Calu3 (cell line): ENCODE measurements around the gene CD300LG. TPM values are rescaled to one million over a fixed set of nuclear protein-coding genes. Genes with fewer than 3 reads are reported as not detected.
A peak's percentile ranks its signal among the peaks of the same experiment; 100 is the strongest.

Source experiments
- BruUV-seq: library from RNA; stranded (reverse); fragments of 400-500 nt; replicated peaks from 2 replicates; lab custom pipeline; 2021; lab: Mats Ljungman, UMichigan
- CTCF ChIA-PET: fragments of 300-600 bp; sonication (Branson Sonifier 250); formaldehyde crosslinking; loops from one replicate; lab custom pipeline; 2022; ENCODE audit warnings: antibody characterized with exemption; lab: Charles Lee
- DNase-seq: peaks from one replicate; pipeline ENCODE4 v3.0.0; 2022
- H3K27ac Mint-ChIP-seq: one replicate; pipeline ENCODE4 v1.8.0; 2022; ENCODE audit warnings: mixed read lengths; ENCODE audit not compliant: unreplicated experiment
- H3K27me3 Mint-ChIP-seq: one replicate; pipeline ENCODE4 v1.8.0; 2022; ENCODE audit warnings: mixed read lengths; ENCODE audit not compliant: unreplicated experiment
- H3K36me3 Mint-ChIP-seq: one replicate; pipeline ENCODE4 v1.8.0; 2022; ENCODE audit warnings: mild to moderate bottlenecking, moderate library complexity, mixed read lengths; ENCODE audit not compliant: insufficient read depth, unreplicated experiment
- H3K4me1 Mint-ChIP-seq: one replicate; pipeline ENCODE4 v1.8.0; 2022; ENCODE audit warnings: mild to moderate bottlenecking, low read depth, mixed read lengths; ENCODE audit not compliant: unreplicated experiment
- H3K4me3 Mint-ChIP-seq: one replicate; pipeline ENCODE4 v1.8.0; 2022; ENCODE audit warnings: mild to moderate bottlenecking, low read depth, moderate library complexity, mixed read lengths; ENCODE audit not compliant: unreplicated experiment
- H3K9me3 Mint-ChIP-seq: one replicate; pipeline ENCODE4 v1.8.0; 2022; ENCODE audit warnings: low read depth, mixed read lengths; ENCODE audit not compliant: unreplicated experiment
- intact Hi-C: fragments of 100-400 bp; cut with micrococcal nuclease; formaldehyde crosslinking; loops from one replicate; pipeline ENCODE4 v1.10.0; 2022; ENCODE audit not compliant: unreplicated experiment
- total RNA-seq: library from RNA; stranded (reverse); gene quantifications from 2 replicates; pipeline ENCODE4 v1.2.3, GENCODE V29; 2022
- TF ChIP-seq, protein P1 (sequence below): fragments of 200-600 bp; IDR thresholded peaks from one replicate; pipeline ENCODE4 v1.8.0; 2022; ENCODE audit warnings: antibody characterized with exemption; ENCODE audit not compliant: unreplicated experiment

Gene CD300LG
- total RNA-seq, 1 experiment from 2014 or later, result not detected

DNA sequence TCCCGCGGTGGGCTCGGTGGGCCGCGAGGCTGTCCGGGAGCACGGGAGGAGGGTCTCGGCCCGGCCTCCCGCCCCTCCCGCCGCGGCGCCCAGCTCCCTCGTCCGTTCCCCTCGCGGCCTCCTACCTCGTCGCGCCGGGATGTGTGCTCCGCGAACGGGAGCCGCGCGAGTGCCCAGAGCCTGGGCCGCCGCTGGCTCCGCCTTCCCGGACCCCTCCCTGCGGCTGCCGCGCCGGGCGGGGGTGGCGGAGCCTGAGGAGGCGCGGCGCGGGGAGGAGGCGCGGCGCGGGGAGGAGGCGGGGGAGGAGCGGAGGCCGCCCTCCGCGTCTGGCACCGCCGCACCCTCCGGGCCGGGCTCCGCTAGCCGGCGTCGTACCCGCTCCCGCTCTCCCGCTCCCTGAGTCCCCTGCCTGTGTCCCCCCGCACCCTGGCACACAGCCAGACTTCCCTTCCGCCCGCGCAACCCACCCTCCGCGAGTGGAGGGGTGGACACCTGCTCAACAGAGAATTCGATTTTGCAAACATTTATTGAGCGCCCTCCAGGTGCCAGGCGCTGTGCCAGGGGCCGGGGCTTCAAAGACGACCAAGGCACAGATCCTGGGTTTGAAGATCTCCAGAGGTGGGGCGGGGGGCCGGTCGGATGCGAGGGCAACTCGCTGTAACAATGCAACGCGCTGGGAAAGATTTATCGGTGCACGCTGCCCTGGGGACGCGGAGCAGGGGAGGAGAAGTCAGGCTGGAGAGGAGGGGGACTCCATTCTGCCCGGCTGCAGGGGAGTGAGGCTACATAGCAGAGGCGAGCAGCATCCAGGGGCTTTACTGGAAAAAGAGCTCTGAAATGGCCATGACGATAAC is 13.8 kb upstream of the CD300LG start, which contains the start of gene MPP3:
MPP3 (minus strand) TSS at position 171 of the 854 bp plus-strand sequence. CDS start 1,240 bp downstream, outside the sequence.
- H3K4me1 Mint-ChIP-seq, result peaks cover 15% of the 10 kb centered on the region
- peak within 1 kb of the TSS; percentile 69 for H3K27ac Mint-ChIP-seq
- BruUV-seq, result no TSS peak
- CTCF ChIA-PET, result interaction anchor here (1.2 kb wide), 1 partner anchor 13 kb away, joined by 6 read pairs; no protein-coding TSS in a partner anchor
- TF ChIP-seq, protein P1, sequence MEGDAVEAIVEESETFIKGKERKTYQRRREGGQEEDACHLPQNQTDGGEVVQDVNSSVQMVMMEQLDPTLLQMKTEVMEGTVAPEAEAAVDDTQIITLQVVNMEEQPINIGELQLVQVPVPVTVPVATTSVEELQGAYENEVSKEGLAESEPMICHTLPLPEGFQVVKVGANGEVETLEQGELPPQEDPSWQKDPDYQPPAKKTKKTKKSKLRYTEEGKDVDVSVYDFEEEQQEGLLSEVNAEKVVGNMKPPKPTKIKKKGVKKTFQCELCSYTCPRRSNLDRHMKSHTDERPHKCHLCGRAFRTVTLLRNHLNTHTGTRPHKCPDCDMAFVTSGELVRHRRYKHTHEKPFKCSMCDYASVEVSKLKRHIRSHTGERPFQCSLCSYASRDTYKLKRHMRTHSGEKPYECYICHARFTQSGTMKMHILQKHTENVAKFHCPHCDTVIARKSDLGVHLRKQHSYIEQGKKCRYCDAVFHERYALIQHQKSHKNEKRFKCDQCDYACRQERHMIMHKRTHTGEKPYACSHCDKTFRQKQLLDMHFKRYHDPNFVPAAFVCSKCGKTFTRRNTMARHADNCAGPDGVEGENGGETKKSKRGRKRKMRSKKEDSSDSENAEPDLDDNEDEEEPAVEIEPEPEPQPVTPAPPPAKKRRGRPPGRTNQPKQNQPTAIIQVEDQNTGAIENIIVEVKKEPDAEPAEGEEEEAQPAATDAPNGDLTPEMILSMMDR, result no peak
- intact Hi-C loops, result no loop called here
- peaks cover 8% of the 10 kb centered on the region for H3K27me3 Mint-ChIP-seq
- no peaks in the 10 kb centered on the region for H3K9me3 Mint-ChIP-seq
- DNase-seq, result peak; percentile 87
- peak within 1 kb of the TSS; percentile 75 for H3K4me3 Mint-ChIP-seq
- peaks cover 40% of the 10 kb centered on the region for H3K36me3 Mint-ChIP-seq

DNA sequence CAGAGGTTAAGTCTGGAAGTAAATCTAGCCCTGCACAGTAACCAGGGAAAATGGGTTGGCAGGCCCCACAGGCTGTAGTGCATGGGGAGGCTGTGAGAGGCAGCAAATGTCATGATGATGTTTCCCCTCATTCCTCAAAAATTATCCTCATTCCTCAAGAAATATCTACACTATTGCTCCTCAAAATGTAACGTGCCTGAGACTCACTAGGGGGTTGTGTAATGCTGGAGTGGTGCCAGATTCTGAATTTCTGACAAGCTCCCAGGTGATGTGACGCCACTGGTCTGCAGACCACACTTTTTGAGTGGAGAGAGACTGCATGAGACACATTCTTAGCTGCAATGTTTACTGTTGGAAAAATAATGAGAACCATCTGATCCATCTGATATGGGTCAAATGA is 12.9 kb upstream of the CD300LG start:
- no peaks in the 10 kb centered on the region for H3K9me3 Mint-ChIP-seq
- H3K27ac Mint-ChIP-seq, result peak overlapping the region; percentile 44
- H3K27me3 Mint-ChIP-seq, result peaks cover 8% of the 10 kb centered on the region
- DNase-seq, result peak; percentile 28
- no TSS peak for BruUV-seq
- peak overlapping the region; percentile 75 for H3K4me3 Mint-ChIP-seq
- CTCF ChIA-PET, result interaction anchor here (1.2 kb wide), 1 partner anchor 12 kb away, joined by 6 read pairs; no protein-coding TSS in a partner anchor
- TF ChIP-seq, protein P1, result no peak
- peaks cover 17% of the 10 kb centered on the region for H3K4me1 Mint-ChIP-seq
- peaks cover 37% of the 10 kb centered on the region for H3K36me3 Mint-ChIP-seq
- intact Hi-C loops, result no loop called here

DNA sequence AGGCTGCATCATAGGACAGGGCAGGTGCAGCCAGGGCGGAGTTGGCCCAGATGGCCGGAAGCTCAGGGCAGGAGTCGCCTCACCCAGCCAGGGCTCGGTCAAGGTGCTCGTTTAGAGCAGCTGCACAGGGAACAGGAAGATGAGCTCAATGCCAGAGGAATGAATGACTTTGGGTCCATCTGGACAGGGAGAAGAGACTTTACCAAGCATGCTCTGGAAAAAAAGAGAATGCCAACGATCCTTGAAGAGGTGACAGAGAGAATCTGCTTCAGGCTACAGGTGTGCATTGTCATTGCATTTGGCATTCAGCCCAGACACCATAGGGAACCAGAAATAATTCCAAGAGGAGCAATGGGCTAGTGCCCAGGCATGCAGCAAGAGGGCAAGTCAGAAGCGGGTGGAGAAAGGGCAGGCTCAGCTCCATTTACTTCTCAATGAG is 7.3 kb upstream of the CD300LG start:
- CTCF ChIA-PET, result interaction anchor here (0.5 to 2.0 kb wide), 5 partner anchors 38 to 230 kb away, joined by 3 to 5 read pairs (median 4); partner anchors contain the start of gene DUSP3
- peaks cover 42% of the 10 kb centered on the region for H3K4me1 Mint-ChIP-seq
- H3K9me3 Mint-ChIP-seq, result no peaks in the 10 kb centered on the region
- DNase-seq, result peak; percentile 72
- TSS peak; percentile 55 for BruUV-seq
- intact Hi-C loops, result no loop called here
- peak overlapping the region; percentile 55 for H3K4me3 Mint-ChIP-seq
- TF ChIP-seq, protein P1, result no peak
- peaks cover 5% of the 10 kb centered on the region for H3K36me3 Mint-ChIP-seq
- no peaks in the 10 kb centered on the region for H3K27me3 Mint-ChIP-seq
- H3K27ac Mint-ChIP-seq, result peak overlapping the region; percentile 71

DNA sequence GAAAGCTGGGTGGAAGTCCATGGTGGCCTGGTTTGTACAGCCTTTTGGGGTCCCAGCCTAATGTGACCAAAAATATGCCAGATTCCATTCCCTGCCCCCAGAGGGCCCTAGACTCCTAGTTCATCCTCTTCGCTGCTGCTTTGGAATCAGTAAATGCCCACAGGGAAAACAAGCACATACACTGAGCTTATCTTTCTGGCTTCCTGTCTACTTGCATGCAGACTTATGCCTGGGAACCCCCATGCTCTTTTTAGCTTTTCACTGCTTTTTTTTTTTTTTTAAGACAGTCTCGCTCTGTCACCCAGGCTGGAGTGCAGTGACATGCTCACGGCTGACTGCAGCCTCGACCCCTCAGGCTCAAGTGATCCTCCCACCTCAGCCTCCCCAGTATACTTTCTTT is 6.2 kb upstream of the CD300LG start:
- Mint-ChIP-seq H3K27ac (no peak overlapping the region), H3K36me3 (peaks cover 5% of the 10 kb centered on the region), H3K27me3 (no peaks in the 10 kb centered on the region), H3K4me3 (no peak overlapping the region), H3K4me1 (peaks cover 43% of the 10 kb centered on the region), H3K9me3 (no peaks in the 10 kb centered on the region)
- CTCF ChIA-PET, result interaction anchor here (0.6 to 2.0 kb wide), 2 partner anchors 37 to 525 kb away, joined by 3 to 5 read pairs; no protein-coding TSS in a partner anchor
- TF ChIP-seq, protein P1, result peak; percentile 36
- BruUV-seq, result no TSS peak
- DNase-seq, result peak; percentile 38
- intact Hi-C loops, result no loop called here
